B cell (primary cell): Measurements from ENCODE around the gene AK8.

Experiments used
- EZH2 ChIP-seq: IDR thresholded peaks from 2 replicates; pipeline ENCODE4 v1.6.1; 2012; ENCODE audit warnings: borderline replicate concordance, low read depth, mild to moderate bottlenecking, moderate library complexity, low read length; ENCODE audit not compliant: insufficient read depth, poor library complexity, severe bottlenecking
- TF ChIP-seq, protein P1 (sequence below): fragments of 200-600 bp; IDR thresholded peaks from one replicate; pipeline ENCODE4 v1.8.0; 2022; ENCODE audit warnings: antibody characterized with exemption, mild to moderate bottlenecking

DNA sequence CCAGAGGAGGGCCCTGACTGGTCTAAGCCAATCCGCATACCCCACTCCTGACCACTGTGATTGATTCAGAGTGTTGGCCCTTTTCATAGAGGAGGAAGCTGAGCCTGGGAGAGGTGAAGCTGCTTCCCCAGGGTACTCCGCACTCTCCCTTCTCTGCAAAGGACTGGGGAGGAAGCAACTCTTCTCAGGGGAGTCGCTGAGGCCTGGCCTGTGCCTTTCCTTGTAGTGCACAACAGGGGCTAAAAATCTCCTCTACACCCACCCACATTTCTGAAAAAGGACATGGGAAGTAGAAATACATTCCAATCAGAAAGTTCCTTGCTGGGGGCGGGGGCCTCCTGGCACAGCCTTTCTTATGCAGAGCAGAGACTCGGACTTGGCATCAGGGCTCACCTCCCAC, 22.2 kb downstream of the AK8 start:
- TF ChIP-seq, protein P1, sequence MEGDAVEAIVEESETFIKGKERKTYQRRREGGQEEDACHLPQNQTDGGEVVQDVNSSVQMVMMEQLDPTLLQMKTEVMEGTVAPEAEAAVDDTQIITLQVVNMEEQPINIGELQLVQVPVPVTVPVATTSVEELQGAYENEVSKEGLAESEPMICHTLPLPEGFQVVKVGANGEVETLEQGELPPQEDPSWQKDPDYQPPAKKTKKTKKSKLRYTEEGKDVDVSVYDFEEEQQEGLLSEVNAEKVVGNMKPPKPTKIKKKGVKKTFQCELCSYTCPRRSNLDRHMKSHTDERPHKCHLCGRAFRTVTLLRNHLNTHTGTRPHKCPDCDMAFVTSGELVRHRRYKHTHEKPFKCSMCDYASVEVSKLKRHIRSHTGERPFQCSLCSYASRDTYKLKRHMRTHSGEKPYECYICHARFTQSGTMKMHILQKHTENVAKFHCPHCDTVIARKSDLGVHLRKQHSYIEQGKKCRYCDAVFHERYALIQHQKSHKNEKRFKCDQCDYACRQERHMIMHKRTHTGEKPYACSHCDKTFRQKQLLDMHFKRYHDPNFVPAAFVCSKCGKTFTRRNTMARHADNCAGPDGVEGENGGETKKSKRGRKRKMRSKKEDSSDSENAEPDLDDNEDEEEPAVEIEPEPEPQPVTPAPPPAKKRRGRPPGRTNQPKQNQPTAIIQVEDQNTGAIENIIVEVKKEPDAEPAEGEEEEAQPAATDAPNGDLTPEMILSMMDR, result no peak
- TF ChIP-seq EZH2, result no peak
